Measurements from ENCODE around the gene DMRT2.

DMRT2 gene

GRCh38 chr9:1098551-1098950 lies 48.4 kb downstream of the DMRT2 start:
- DNase-seq, result no peak

GRCh38 chr9:1100201-1100600 lies 50.0 kb downstream of the DMRT2 start:
- DNase-seq, result no peak

GRCh38 chr9:1100945-1101344 lies 50.8 kb downstream of the DMRT2 start:
- no peak for DNase-seq

GRCh38 chr9:1101846-1102641 lies 51.9 kb downstream of the DMRT2 start:
- no peak for DNase-seq

- DNase-seq, result no peak
Measured at GRCh38 chr9:1102642-1102970, 52.4 kb downstream of the DMRT2 start.

All from activated effector memory CD4-positive, alpha-beta T cell treated with Interleukin-2 at 50 U/mL for 16 hours (primary cell).